Gastrocnemius medialis (tissue), 4 donors: ENCODE data around the gene ARHGEF39. TPM values are rescaled to one million over a fixed set of nuclear protein-coding genes. Genes with fewer than 3 reads are reported as not detected.

Source experiments
- ATAC-seq, 2 donors: fragments of 150-250 bp; one replicate each; pipeline ENCODE4 v1.9.1; 2016
- DNase-seq, 2 donors: peaks; one replicate each; pipeline ENCODE4 v3.0.0-alpha.2; 2019
- H3K27ac ChIP-seq, 4 donors: fragments of 200-600 bp; sonication (generic); 1 replicate in 1 of 4; 2 replicates in 3 of 4; pipeline ENCODE4 v1.5.1; 2016 to 2018; ENCODE audit warnings: mild to moderate bottlenecking in 2 of 4, moderate library complexity in 1 of 4
- H3K27me3 ChIP-seq, 3 donors: fragments of 200-600 bp; sonication (generic) in 2 of 3; 1 replicate in 1 of 3; 2 replicates in 2 of 3; pipeline versions ENCODE4 v1.5.1 to v1.6.0; 2016 to 2019; ENCODE audit warnings: mild to moderate bottlenecking in 1 of 3, moderate library complexity in 1 of 3
- H3K36me3 ChIP-seq, 2 donors: fragments of 200-600 bp; sonication (generic) in 1 of 2; one replicate each; pipeline ENCODE4 v1.5.1; 2017 to 2018
- H3K4me1 ChIP-seq, 2 donors: fragments of 200-600 bp; sonication (generic) in 1 of 2; one replicate each; pipeline ENCODE4 v1.5.1; 2016 to 2017; ENCODE audit warnings: mild to moderate bottlenecking in 2 of 2
- H3K4me3 ChIP-seq, 4 donors: fragments of 200-600 bp; sonication (generic) in 3 of 4; 1 replicate in 1 of 4; 2 replicates in 3 of 4; pipeline ENCODE4 v1.5.1; 2016 to 2019; ENCODE audit warnings: mild to moderate bottlenecking in 2 of 4
- H3K9me3 ChIP-seq, 3 donors: fragments of 200-600 bp; sonication (generic) in 2 of 3; 1 replicate in 1 of 3; 2 replicates in 2 of 3; pipeline ENCODE4 v1.5.1; 2016 to 2019
- POLR2A ChIP-seq, 2 donors: fragments of 450-650 bp; IDR thresholded peaks; one replicate each; pipeline ENCODE4 v1.6.1; 2017; ENCODE audit warnings: antibody characterized with exemption in 2 of 2, mild to moderate bottlenecking in 2 of 2, moderate library complexity in 2 of 2
- in situ Hi-C, 4 donors: fragments of 200-750 bp; cut with MboI; loops; one replicate each; pipeline versions ENCODE4 v1.15.0 to v1.8.0; 2017; ENCODE audit warnings: low sequenced_read_pairs in 4 of 4
- intact Hi-C: fragments of 100-400 bp; cut with DNase I; formaldehyde crosslinking; loops from one replicate; pipeline ENCODE4 v1.15.1; 2023; ENCODE audit warnings: low total_unique reads
- total RNA-seq, 4 donors: library from RNA; depleted of rRNA; stranded (reverse); fragments of >200 nt; gene quantifications; one replicate each; pipeline versions ENCODE4 v1.1.0 to v1.2.3, GENCODE V29; 2016
- TF ChIP-seq, protein P1 (sequence below), 5 experiments: fragments of 450-650 bp in 3 of 5; fragments of 200-600 bp in 2 of 5; sonication (generic) in 2 of 5; IDR thresholded peaks in 4 of 5; conservative IDR thresholded peaks in 1 of 5; 1 replicate in 4 of 5; 2 replicates in 1 of 5; pipeline ENCODE4 v1.5.1; 2016 to 2019; ENCODE audit warnings: antibody characterized with exemption in 5 of 5, mild to moderate bottlenecking in 3 of 5, moderate library complexity in 3 of 5

The ARHGEF39 gene
- total RNA-seq, 4 donors from 2014 or later, result 0.07 to 0.10 TPM; not detected in 2

GRCh38 chr9:35696520-35697215, 31.7 kb upstream of the ARHGEF39 start:
- H3K27ac ChIP-seq, result peak overlapping the region; percentile 37 to 66 (median 58)
- in situ Hi-C loops (loop anchor here in 1 of 4 donors (10.0 kb wide), 1 partner anchor 52 kb away; no protein-coding TSS in a partner anchor), intact Hi-C loops (no loop called here)

GRCh38 chr9:35695943-35696401, 31.0 kb upstream of the ARHGEF39 start:
- peaks cover 6 to 43% of the 10 kb centered on the region in 2 donors for H3K36me3 ChIP-seq
- H3K4me1 ChIP-seq, result peaks cover 7 to 8% of the 10 kb centered on the region in 2 donors
- intact Hi-C loops, result no loop called here
- no peaks in the 10 kb centered on the region for H3K27me3 ChIP-seq
- H3K9me3 ChIP-seq, result no peaks in the 10 kb centered on the region
- no peak for TF ChIP-seq POLR2A (IDR thresholded peaks at IDR 0.05)
- TF ChIP-seq, protein P1, sequence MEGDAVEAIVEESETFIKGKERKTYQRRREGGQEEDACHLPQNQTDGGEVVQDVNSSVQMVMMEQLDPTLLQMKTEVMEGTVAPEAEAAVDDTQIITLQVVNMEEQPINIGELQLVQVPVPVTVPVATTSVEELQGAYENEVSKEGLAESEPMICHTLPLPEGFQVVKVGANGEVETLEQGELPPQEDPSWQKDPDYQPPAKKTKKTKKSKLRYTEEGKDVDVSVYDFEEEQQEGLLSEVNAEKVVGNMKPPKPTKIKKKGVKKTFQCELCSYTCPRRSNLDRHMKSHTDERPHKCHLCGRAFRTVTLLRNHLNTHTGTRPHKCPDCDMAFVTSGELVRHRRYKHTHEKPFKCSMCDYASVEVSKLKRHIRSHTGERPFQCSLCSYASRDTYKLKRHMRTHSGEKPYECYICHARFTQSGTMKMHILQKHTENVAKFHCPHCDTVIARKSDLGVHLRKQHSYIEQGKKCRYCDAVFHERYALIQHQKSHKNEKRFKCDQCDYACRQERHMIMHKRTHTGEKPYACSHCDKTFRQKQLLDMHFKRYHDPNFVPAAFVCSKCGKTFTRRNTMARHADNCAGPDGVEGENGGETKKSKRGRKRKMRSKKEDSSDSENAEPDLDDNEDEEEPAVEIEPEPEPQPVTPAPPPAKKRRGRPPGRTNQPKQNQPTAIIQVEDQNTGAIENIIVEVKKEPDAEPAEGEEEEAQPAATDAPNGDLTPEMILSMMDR (IDR thresholded peaks at IDR 0.05 in 4 of 5, conservative IDR thresholded peaks at IDR 0.05 in 1 of 5), result no peak
- H3K27ac ChIP-seq, result peak overlapping the region; percentile 37 to 66 (median 52)
- in situ Hi-C loops, result loop anchor here in 1 of 4 donors (10.0 kb wide), 1 partner anchor 51 kb away; no protein-coding TSS in a partner anchor
- H3K4me3 ChIP-seq, result no peak overlapping the region
- DNase-seq (no peak), ATAC-seq (no peak)

More at GRCh38 chr9:35696520-35697215, 31.7 kb upstream of the ARHGEF39 start:
- H3K4me1 ChIP-seq, result peaks cover 7 to 8% of the 10 kb centered on the region in 2 donors
- H3K36me3 ChIP-seq, result peaks cover 6 to 50% of the 10 kb centered on the region in 2 donors
- peak; percentile 77 to 86 for ATAC-seq
- no peaks in the 10 kb centered on the region for H3K27me3 ChIP-seq
- H3K9me3 ChIP-seq, result no peaks in the 10 kb centered on the region
- TF ChIP-seq, protein P1 (IDR thresholded peaks at IDR 0.05 in 4 of 5, conservative IDR thresholded peaks at IDR 0.05 in 1 of 5), result peak; percentile 79 to 95 (median 82)
- TF ChIP-seq POLR2A (IDR thresholded peaks at IDR 0.05), result no peak
- no peak overlapping the region for H3K4me3 ChIP-seq
- DNase-seq, result peak in 1 of 2 donors; percentile 62

DNA sequence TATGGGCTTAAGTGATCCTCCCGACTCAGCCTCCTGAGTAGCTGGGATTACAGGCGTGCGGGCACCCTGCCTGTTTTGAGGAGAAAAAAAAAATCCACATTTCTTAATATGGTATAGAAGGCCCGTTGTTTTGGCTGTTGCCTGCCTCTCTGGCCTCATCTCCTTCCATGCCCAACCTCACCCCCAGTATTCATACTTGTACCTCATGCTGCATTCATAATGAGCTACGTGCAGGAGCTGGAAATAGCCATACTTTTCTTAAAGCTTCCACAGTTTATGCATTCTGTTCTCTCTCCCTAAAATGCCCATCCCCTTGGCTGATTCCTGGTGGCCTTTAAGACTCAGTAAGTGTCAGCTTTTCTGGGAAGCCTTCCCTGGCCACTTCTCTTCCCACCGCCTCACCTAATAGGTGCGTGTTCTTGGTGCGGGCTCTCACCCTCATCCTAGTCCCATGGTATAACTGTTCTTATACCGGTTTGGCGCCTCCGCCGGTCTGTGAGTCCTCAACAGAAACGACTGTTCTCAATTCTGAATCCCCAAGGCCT, 26.8 kb upstream of the ARHGEF39 start:
- intact Hi-C loops, result loop anchor here (1.0 to 2.0 kb wide), 2 partner anchors 41 to 46 kb away; partner anchors contain the start of genes CREB3 and TLN1
- no peak overlapping the region for H3K4me3 ChIP-seq
- peak overlapping the region; percentile 97 to 99 (median 98) for H3K27ac ChIP-seq
- TF ChIP-seq, protein P1 (IDR thresholded peaks at IDR 0.05 in 4 of 5, conservative IDR thresholded peaks at IDR 0.05 in 1 of 5), result no peak
- no peak for TF ChIP-seq POLR2A (IDR thresholded peaks at IDR 0.05)
- no peaks in the 10 kb centered on the region for H3K9me3 ChIP-seq
- DNase-seq (no peak), ATAC-seq (no peak)
- H3K4me1 ChIP-seq, result peaks cover 29 to 30% of the 10 kb centered on the region in 2 donors
- H3K27me3 ChIP-seq, result no peaks in the 10 kb centered on the region
- peaks cover 0 to 1% of the 10 kb centered on the region in 2 donors for H3K36me3 ChIP-seq
- in situ Hi-C loops, result loop anchor here in 1 of 4 donors (10.0 kb wide), 1 partner anchor 47 kb away; no protein-coding TSS in a partner anchor

- in situ Hi-C loops (loop anchor here in 1 of 4 donors (10.0 kb wide), 1 partner anchor 46 kb away; no protein-coding TSS in a partner anchor), intact Hi-C loops (loop anchor here (1.0 to 2.0 kb wide), 2 partner anchors 42 to 45 kb away; partner anchors contain the start of genes CREB3 and TLN1)
- H3K4me1 ChIP-seq, result peaks cover 29 to 31% of the 10 kb centered on the region in 2 donors
- H3K9me3 ChIP-seq, result no peaks in the 10 kb centered on the region
- H3K27me3 ChIP-seq, result no peaks in the 10 kb centered on the region
- no peaks in the 10 kb centered on the region for H3K36me3 ChIP-seq
- ATAC-seq (peak; percentile 0 to 5), DNase-seq (no peak)
- H3K27ac ChIP-seq, result peak overlapping the region; percentile 97 to 99 (median 98)
- no peak for TF ChIP-seq POLR2A (IDR thresholded peaks at IDR 0.05)
- TF ChIP-seq, protein P1 (IDR thresholded peaks at IDR 0.05 in 4 of 5, conservative IDR thresholded peaks at IDR 0.05 in 1 of 5), result no peak
- H3K4me3 ChIP-seq, result peak overlapping the region; percentile 77 to 96 (median 87)
Observed at GRCh38 chr9:35691334-35691650, 26.3 kb upstream of the ARHGEF39 start.
